K562 (cell line): ENCODE results near the gene GATA5. TPM values are rescaled to one million over a fixed set of nuclear protein-coding genes. Genes with fewer than 3 reads are reported as not detected.

ENCODE experiments used
- ATAC-seq: fragments of 200-7000 bp; cut with Tn5 transposase; 3 replicates; pipeline ENCODE4 v1.9.1; 2020; ENCODE audit warnings: moderate library complexity
- BruUV-seq: library from RNA; stranded (reverse); fragments of 400-500 nt; replicated peaks from 2 replicates; lab custom pipeline; 2021; lab: Mats Ljungman, UMichigan
- CTCF ChIA-PET: fragments of 300-600 bp; formaldehyde crosslinking; extraction: SDS; loops from one replicate; lab custom pipeline; 2021; ENCODE audit warnings: low intra/inter-chr PET ratio; lab: Yijun Ruan, JAX
- POLR2A ChIA-PET: fragments of 300-600, 350-650 bp; sonication (Branson Sonifier 250); formaldehyde crosslinking; extraction: SDS; loops from one replicate; lab custom pipeline; 2021; ENCODE audit warnings: antibody characterized with exemption, inconsistent platforms; lab: Yijun Ruan, JAX
- DNase-seq, 4 experiments: peaks; one replicate each; pipeline versions ENCODE4 v3.0.0 to v3.0.0-alpha.2; 2011 to 2018; ENCODE audit warnings: low spot score in 3 of 4, mixed read lengths in 3 of 4; ENCODE audit errors: extremely low read depth in 1 of 4
- FAIRE-seq: peaks from 2 replicates; lab custom pipeline; 2011; peaks lifted over from hg19 to GRCh38; lab: Jason Lieb, UNC
- H2AFZ ChIP-seq: 2 replicates; pipeline ENCODE4 v1.6.0; 2011; ENCODE audit warnings: low read depth, low read length, control low read depth, inconsistent platforms
- H3K27ac ChIP-seq: fragments of 200-600 bp; 3 replicates; pipeline ENCODE4 v1.8.0; 2011; ENCODE audit warnings: low read depth, mild to moderate bottlenecking, control low read depth, inconsistent platforms, low read length, moderate library complexity, mixed read lengths; ENCODE audit errors: extremely low read depth
- H3K27me3 ChIP-seq, 2 experiments: fragments of 300-600 bp in 1 of 2; 2 replicates in 1 of 2; 3 replicates in 1 of 2; pipeline versions ENCODE4 v1.6.0 to v1.8.0; 2011; ENCODE audit warnings: inconsistent platforms in 2 of 2, low read length in 2 of 2, mild to moderate bottlenecking in 1 of 2, mixed read lengths in 1 of 2, moderate library complexity in 1 of 2; ENCODE audit not compliant: control insufficient read depth in 2 of 2, insufficient read depth in 2 of 2
- H3K36me3 ChIP-seq: fragments of 300-600 bp; 3 replicates; pipeline ENCODE4 v1.8.0; 2011; ENCODE audit warnings: mild to moderate bottlenecking, low read length, inconsistent platforms; ENCODE audit not compliant: control insufficient read depth, insufficient read depth
- H3K4me1 ChIP-seq, 2 experiments: fragments of 200-600 bp in 1 of 2; replicated peaks in 1 of 2; 2 replicates in 1 of 2; 3 replicates in 1 of 2; pipeline versions ENCODE4 v1.5.1 to v1.8.0; 2011; ENCODE audit warnings: inconsistent platforms in 2 of 2, low read length in 2 of 2, mild to moderate bottlenecking in 1 of 2, mixed read lengths in 1 of 2, moderate library complexity in 1 of 2; ENCODE audit not compliant: control insufficient read depth in 2 of 2, insufficient read depth in 2 of 2
- H3K4me2 ChIP-seq: 2 replicates; pipeline ENCODE4 v1.6.1; 2011; ENCODE audit warnings: low read length, control low read depth, inconsistent platforms, mixed read lengths; ENCODE audit not compliant: insufficient read depth
- H3K4me3 ChIP-seq: fragments of 200-600 bp; sonication (generic), shearing (Covaris generic); 2 replicates; pipeline ENCODE4 v1.5.1; 2016; ENCODE audit warnings: control low read depth, inconsistent platforms
- H3K79me2 ChIP-seq: fragments of 200-600 bp; 3 replicates; pipeline ENCODE4 v1.8.0; 2011; ENCODE audit warnings: low read length, inconsistent platforms; ENCODE audit not compliant: control insufficient read depth, insufficient read depth
- H3K9ac ChIP-seq, 2 experiments: 2 replicates each; pipeline versions ENCODE4 v1.6.0 to v1.6.1; 2011; ENCODE audit warnings: low read depth in 2 of 2, low read length in 2 of 2, control low read depth in 1 of 2, inconsistent platforms in 1 of 2, mild to moderate bottlenecking in 1 of 2, mixed read lengths in 1 of 2; ENCODE audit not compliant: insufficient read depth in 1 of 2
- H3K9me1 ChIP-seq: one replicate; pipeline ENCODE4 v1.6.0; 2011; ENCODE audit warnings: inconsistent platforms, mild to moderate bottlenecking, low read length, moderate library complexity; ENCODE audit not compliant: control insufficient read depth, insufficient read depth
- H3K9me3 ChIP-seq: replicated peaks from 2 replicates; pipeline ENCODE4 v1.5.1; 2011; ENCODE audit warnings: low read depth, low read length, inconsistent platforms; ENCODE audit not compliant: control insufficient read depth, insufficient read depth
- H4K20me1 ChIP-seq: replicated peaks from 2 replicates; pipeline ENCODE4 v1.6.1; 2011; ENCODE audit warnings: low read length, inconsistent platforms, mixed read lengths; ENCODE audit not compliant: control insufficient read depth, insufficient read depth
- ATF2 ChIP-seq: sonication (generic); formaldehyde crosslinking; IDR thresholded peaks from 2 replicates; pipeline ENCODE4 v1.8.1; 2022; ENCODE audit warnings: missing genetic modification reagents
- MYC ChIP-seq, 2 experiments: fragments of 250-450 bp in 1 of 2; sonication (Bioruptor Pico) in 1 of 2; IDR thresholded peaks; 2 replicates each; pipeline versions ENCODE4 v1.5.1 to v1.6.1; 2012 to 2021; ENCODE audit warnings: low read depth in 2 of 2, borderline replicate concordance in 1 of 2, improper control_type of control experiment in 1 of 2, low read length in 1 of 2, mild to moderate bottlenecking in 1 of 2, moderate library complexity in 1 of 2
- RBM14 ChIP-seq: fragments of 200-400 bp; formaldehyde crosslinking; IDR thresholded peaks from 2 replicates; pipeline ENCODE4 v1.6.1; 2018; ENCODE audit warnings: low read depth, mild to moderate bottlenecking, low read length, moderate library complexity, borderline replicate concordance; ENCODE audit not compliant: insufficient read depth
- TRIM24 ChIP-seq, 2 experiments: fragments of 450-650 bp; IDR thresholded peaks; 2 replicates each; pipeline ENCODE4 v1.6.1; 2016
- WGBS: fragments of 100-300 bp; shearing (Covaris generic); methylation state at CpG from one replicate; pipeline ENCODE4 v1.1.6; 2016; ENCODE audit warnings: low coverage, mixed read lengths; ENCODE audit not compliant: insufficient coverage; ENCODE audit errors: missing lambda C conversion rate; 5-methylcytosine and 5-hydroxymethylcytosine counted together
- in situ Hi-C: fragments of 300-500 bp; cut with MboI; formaldehyde crosslinking; loops from 4 replicates; pipeline ENCODE4 v1.15.0; 2018; ENCODE audit warnings: inconsistent platforms, mixed read lengths
- intact Hi-C: fragments of 100-400 bp; cut with micrococcal nuclease; formaldehyde crosslinking; loops from 2 replicates; pipeline ENCODE4 v1.14.2; 2022
- polyA plus RNA-seq, 8 experiments: library from polyadenylated mRNA; depleted of rRNA in 4 of 8; stranded (reverse) in 5 of 8; unstranded in 3 of 8; fragments of >200 nt; fragmentation: Nextera tagmentation in 2 of 8; fragmentation: Illumina TruSeq in 1 of 8; extraction: Ambion mirVana in 2 of 8; extraction: Trizol in 1 of 8; gene quantifications; 2 replicates each; pipeline versions ENCODE4 v1.2.1 to v1.2.3, GENCODE V29; 2011 to 2014; ENCODE audit warnings: inconsistent platforms in 1 of 8, missing spikeins in 1 of 8
- total RNA-seq, 7 experiments: library from RNA; depleted of rRNA in 6 of 7; stranded (reverse); fragments of >200 nt in 6 of 7; fragmentation: Illumina TruSeq in 2 of 7; extraction: Trizol in 2 of 7; gene quantifications; 2 replicates each; pipeline versions ENCODE4 v1.2.1 to v1.2.3, GENCODE V29; 2011 to 2021; ENCODE audit warnings: low replicate concordance in 1 of 7
- TF ChIP-seq, protein P1 (sequence below): sonication (generic); formaldehyde crosslinking; IDR thresholded peaks from 2 replicates; pipeline ENCODE4 v1.8.1; 2023; ENCODE audit warnings: mild to moderate bottlenecking, missing genetic modification reagents
- TF ChIP-seq, protein P2 (sequence below): fragments of 200-800 bp; sonication (Bioruptor generic); IDR thresholded peaks from 2 replicates; pipeline ENCODE4 v1.6.1; 2016; ENCODE audit warnings: missing genetic modification characterization, missing compliant biosample characterization

Gene GATA5
- total and polyA plus RNA-seq, 9 of the 15 experiments (the other 6 are each of a cell fraction or from before 2014, with no cell fraction given) = 0.09 to 0.57 (median 0.20) TPM; not detected in 3

GRCh38 chr20:62437496-62437895 lies 38.3 kb downstream of the GATA5 start:
- Histone ChIP-seq H3K9ac (no peak overlapping the region), H2AFZ (no peak overlapping the region), H3K27ac (no peak overlapping the region), H3K27me3 (peaks cover 49 to 87% of the 10 kb centered on the region in 2 experiments), H4K20me1 (peaks cover 8% of the 10 kb centered on the region), H3K9me1 (no peaks in the 10 kb centered on the region), H3K4me2 (no peak overlapping the region), H3K36me3 (no peaks in the 10 kb centered on the region), H3K4me3 (no peak overlapping the region), H3K79me2 (no peaks in the 10 kb centered on the region), H3K4me1 (peaks cover 0 to 29% of the 10 kb centered on the region in 2 experiments; a peak in 3 of 5 replicates), H3K9me3 (no peaks in the 10 kb centered on the region)
- ChIA-PET CTCF (no interaction called here), POLR2A (no interaction called here)
- FAIRE-seq (no peak), ATAC-seq (no peak), DNase-seq (no peak)
- in situ Hi-C loops = no loop called here
- intact Hi-C loops = no loop called here
- no TSS peak for BruUV-seq
- TF ChIP-seq, protein P1, sequence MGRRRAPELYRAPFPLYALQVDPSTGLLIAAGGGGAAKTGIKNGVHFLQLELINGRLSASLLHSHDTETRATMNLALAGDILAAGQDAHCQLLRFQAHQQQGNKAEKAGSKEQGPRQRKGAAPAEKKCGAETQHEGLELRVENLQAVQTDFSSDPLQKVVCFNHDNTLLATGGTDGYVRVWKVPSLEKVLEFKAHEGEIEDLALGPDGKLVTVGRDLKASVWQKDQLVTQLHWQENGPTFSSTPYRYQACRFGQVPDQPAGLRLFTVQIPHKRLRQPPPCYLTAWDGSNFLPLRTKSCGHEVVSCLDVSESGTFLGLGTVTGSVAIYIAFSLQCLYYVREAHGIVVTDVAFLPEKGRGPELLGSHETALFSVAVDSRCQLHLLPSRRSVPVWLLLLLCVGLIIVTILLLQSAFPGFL (CRISPR knock-in tag) = no peak
- WGBS = 12% methylated on average over 12 of the region's 12 CpGs

- DNase-seq = no peak
- Histone ChIP-seq H3K9ac (no peak overlapping the region), H3K79me2 (no peaks in the 10 kb centered on the region), H3K9me3 (no peaks in the 10 kb centered on the region), H3K27ac (no peak overlapping the region), H2AFZ (no peak overlapping the region), H3K4me1 (peaks cover 0 to 21% of the 10 kb centered on the region in 2 experiments; a peak in 3 of 5 replicates), H3K4me3 (no peak overlapping the region), H4K20me1 (peaks cover 8% of the 10 kb centered on the region), H3K9me1 (no peaks in the 10 kb centered on the region), H3K36me3 (no peaks in the 10 kb centered on the region), H3K27me3 (peaks cover 52 to 87% of the 10 kb centered on the region in 2 experiments), H3K4me2 (no peak overlapping the region)
- ChIA-PET POLR2A (interaction anchor here (0.5 to 0.6 kb wide), 3 partner anchors 175 to 524 kb away, joined by 3 to 4 read pairs (median 3); no protein-coding TSS in a partner anchor), CTCF (no interaction called here)
- WGBS = 14% methylated on average over 2 of the region's 3 CpGs
- FAIRE-seq = no peak
- no peak for ATAC-seq
- TF ChIP-seq RBM14 = no peak
- TF ChIP-seq, protein P2, sequence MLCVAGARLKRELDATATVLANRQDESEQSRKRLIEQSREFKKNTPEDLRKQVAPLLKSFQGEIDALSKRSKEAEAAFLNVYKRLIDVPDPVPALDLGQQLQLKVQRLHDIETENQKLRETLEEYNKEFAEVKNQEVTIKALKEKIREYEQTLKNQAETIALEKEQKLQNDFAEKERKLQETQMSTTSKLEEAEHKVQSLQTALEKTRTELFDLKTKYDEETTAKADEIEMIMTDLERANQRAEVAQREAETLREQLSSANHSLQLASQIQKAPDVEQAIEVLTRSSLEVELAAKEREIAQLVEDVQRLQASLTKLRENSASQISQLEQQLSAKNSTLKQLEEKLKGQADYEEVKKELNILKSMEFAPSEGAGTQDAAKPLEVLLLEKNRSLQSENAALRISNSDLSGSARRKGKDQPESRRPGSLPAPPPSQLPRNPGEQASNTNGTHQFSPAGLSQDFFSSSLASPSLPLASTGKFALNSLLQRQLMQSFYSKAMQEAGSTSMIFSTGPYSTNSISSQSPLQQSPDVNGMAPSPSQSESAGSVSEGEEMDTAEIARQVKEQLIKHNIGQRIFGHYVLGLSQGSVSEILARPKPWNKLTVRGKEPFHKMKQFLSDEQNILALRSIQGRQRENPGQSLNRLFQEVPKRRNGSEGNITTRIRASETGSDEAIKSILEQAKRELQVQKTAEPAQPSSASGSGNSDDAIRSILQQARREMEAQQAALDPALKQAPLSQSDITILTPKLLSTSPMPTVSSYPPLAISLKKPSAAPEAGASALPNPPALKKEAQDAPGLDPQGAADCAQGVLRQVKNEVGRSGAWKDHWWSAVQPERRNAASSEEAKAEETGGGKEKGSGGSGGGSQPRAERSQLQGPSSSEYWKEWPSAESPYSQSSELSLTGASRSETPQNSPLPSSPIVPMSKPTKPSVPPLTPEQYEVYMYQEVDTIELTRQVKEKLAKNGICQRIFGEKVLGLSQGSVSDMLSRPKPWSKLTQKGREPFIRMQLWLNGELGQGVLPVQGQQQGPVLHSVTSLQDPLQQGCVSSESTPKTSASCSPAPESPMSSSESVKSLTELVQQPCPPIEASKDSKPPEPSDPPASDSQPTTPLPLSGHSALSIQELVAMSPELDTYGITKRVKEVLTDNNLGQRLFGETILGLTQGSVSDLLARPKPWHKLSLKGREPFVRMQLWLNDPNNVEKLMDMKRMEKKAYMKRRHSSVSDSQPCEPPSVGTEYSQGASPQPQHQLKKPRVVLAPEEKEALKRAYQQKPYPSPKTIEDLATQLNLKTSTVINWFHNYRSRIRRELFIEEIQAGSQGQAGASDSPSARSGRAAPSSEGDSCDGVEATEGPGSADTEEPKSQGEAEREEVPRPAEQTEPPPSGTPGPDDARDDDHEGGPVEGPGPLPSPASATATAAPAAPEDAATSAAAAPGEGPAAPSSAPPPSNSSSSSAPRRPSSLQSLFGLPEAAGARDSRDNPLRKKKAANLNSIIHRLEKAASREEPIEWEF (CRISPR knock-in tag) = no peak
- TF ChIP-seq TRIM24 (IDR thresholded peaks at IDR 0.05) = no peak
- no peak for TF ChIP-seq ATF2 (CRISPR knock-in tag)
- no peak for TF ChIP-seq MYC (IDR thresholded peaks at IDR 0.05; ENCODE audit: low read depth, low read length)
- TF ChIP-seq MYC (CRISPR knock-in tag; IDR thresholded peaks at IDR 0.05; ENCODE audit: borderline replicate concordance, low read depth) = no peak
- no TSS peak for BruUV-seq
- intact Hi-C loops = no loop called here
- in situ Hi-C loops = no loop called here
These were observed 39.1 kb downstream of the GATA5 start for GRCh38 chr20:62436692-62437091.
